GOT3 (cell line): ENCODE results near the gene FRY.
"Not testable (repeated sequence)": the region's sequence is repeated elsewhere in the genome, so short reads cannot be mapped to it uniquely, and the experiment has no call there.

Experiments
- DNase-seq: peaks from one replicate; lab custom pipeline; 2025; ENCODE audit warnings: mixed read lengths; lab: John Stamatoyannopoulos, UW

The FRY gene

DNA sequence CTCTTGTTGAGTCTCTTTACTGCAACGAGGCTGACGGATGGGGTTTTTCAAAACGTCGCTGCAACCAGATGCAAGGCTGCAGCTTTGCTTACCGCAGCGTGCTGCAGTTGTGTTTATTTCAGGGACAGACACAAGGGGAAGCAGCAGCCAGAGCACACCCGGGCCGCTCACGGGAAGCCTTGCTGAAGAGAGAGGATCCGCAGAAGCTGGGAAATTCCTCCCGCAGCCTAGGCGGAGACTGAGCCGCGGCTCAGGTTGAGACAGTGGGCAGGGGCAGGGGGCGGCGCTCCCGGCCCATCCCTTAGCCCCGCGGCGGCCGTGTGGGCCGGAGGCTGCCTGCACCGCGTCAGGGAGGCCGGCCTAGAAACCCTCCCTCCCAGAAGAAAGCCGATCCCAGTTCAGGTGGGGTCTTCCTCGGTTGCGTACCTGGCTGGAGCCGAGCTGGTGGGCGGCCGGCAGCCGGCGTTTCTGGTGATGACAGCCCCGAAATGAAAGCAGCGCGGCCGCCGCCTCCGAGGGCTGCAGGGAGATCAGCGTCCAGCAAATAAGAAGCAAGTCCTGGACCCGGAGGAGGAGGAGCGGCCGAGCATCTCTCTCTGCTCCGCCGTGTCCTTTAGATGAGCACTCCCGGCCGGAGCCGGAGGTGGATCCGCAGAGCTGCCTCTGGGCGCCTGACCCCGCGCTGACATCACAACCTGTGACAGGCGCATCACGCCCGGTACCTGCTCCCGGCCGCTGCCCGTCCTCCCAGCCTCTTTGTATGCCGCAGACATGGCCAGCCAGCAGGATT lies at the start of gene FRY:
FRY (plus strand) TSS at position 750 of the 790 bp plus-strand sequence; CDS start at position 772, 22 bp downstream.
- DNase-seq, result no peak

- no peak for DNase-seq
Measured at GRCh38 chr13:31982124-31982523, 49.5 kb upstream of the FRY start.

DNA sequence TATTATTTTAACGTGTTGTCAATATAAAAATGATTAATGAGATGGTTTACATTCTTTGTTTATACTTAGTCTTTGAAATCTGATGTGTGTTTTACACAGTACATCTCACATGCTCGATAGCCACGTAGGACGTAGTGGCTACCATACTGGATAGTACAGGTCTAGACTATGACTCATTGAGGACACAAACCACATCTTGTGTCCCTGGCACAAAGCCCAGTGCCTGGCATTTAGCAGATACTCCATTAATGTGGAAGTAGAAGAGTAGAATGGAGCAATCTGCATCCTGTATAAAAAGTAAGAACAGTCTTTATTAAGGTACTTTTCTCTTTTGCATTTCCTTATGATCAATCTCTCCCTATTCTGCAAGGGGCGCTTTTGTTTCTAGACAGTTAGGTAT lies 49.0 kb upstream of the FRY start:
- DNase-seq, result no peak

DNA sequence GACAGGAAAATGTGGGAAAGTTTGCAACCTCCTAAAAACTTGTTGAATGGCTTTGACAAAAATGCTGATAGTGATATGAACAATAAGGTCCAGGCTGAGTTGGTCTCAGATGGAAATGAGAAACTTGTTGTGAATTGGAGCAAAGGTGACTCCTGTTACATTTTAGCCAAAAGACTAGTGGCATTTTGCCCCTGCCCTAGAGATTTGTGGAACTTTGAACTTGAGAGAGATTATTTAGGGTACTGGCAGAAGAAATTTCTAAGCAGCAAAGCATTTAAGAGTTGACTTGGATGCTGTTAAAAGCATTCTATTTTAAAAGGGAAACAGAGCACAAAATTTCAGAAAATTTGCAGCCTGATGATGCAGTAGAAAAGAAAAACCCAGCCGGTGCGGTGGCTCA lies 47.9 kb upstream of the FRY start:
- not testable (repeated sequence) for DNase-seq

DNA sequence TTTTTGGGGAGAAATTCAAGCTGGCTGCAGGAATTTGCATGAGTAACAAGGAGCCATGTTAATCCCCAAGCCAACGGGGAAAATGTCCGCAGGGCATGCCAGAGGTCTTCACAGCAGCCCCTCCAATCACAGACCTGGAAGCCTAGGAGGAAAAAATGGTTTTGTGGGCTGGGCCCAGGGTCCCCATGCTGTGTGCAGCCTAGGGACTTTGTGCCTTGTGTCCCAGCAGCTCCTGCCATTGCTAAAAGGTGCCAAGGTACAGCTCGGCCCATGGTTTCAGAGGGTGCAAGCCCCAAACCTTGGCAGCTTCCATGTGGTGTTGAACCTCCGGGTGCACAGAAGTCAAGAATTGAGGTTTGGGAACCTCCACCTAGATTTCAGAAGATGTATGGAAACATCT lies 47.2 kb upstream of the FRY start:
- not testable (repeated sequence) for DNase-seq

DNA sequence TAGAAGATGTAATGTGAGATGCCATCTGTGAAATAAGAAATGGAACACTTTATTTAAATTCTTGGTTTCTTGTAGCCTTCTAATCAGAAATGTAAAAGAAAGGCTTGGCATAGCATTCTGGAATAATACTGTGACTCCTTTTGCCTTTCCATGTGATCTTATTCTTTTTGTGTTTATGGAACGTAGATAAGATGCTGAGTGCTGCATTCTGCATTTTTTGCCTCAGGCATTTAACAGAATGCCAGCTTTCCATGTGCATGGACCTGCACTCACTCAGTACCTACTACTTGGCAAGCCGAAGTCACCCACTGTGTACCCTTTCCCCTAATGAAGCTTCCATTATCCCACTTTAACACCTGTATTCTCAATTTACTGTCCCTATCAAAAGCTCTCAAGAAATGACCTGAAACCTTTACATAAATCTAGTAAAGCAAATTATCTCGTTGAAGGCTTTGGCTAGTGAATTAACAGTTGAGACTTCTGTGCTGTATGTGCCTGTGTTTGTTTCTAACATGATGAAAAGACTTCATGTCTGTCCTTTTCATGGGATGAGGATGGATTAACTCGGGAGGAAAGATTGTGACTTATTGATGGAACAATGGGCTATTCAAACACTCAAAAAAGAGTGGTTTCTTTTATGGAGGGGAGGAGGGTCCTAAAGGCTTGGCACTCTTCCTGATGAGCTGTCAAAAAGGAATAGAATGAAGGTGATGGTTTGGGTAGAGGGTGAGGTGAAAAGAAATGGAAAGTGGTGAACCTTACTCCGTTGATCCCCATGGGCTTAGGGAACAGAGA lies 44.7 kb upstream of the FRY start:
- no peak for DNase-seq

GRCh38 chr13:31987535-31988170 lies 43.9 kb upstream of the FRY start:
- no peak for DNase-seq

- not testable (repeated sequence) for DNase-seq
Measured at GRCh38 chr13:31994367-31994766, 37.2 kb upstream of the FRY start.

DNA sequence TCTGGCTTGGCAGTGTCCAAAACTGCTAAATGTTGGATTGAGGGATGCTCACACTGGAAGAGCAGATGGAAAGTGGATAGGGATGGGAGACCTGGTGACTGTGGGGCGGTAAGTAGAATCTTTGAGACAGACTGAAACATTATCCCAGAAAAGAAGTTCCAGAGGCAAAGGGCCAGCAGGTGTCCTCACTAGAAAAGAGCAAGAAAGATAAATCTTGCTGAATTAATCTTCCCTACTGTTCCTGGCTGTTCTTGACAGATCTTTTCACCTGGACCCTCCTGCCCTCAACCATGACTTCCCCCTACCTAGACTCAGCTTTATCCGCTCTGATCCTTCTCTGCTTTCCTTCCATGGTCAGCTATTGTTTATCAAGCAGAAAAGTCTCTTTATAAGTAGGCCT lies 35.0 kb upstream of the FRY start:
- no peak for DNase-seq

- DNase-seq, result no peak
Measured at GRCh38 chr13:31997641-31998040, 33.9 kb upstream of the FRY start.

GRCh38 chr13:31998131-31998530 lies 33.4 kb upstream of the FRY start:
- no peak for DNase-seq

DNA sequence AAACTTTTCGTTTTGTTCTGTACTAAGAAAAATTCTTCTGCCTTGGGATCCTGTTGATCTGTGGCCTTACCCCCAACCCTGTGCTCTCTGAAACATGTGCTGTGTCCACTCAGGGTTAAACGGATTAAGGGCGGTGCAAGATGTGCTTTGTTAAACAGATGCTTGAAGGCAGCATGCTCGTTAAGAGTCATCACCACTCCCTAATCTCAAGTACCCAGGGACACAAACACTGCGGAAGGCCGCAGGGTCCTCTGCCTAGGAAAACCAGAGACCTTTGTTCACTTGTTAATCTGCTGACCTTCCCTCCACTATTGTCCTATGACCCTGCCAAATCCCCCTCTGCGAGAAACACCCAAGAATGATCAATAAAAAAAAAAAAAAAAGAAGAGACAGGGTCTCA lies 30.8 kb upstream of the FRY start:
- not testable (repeated sequence) for DNase-seq

DNA sequence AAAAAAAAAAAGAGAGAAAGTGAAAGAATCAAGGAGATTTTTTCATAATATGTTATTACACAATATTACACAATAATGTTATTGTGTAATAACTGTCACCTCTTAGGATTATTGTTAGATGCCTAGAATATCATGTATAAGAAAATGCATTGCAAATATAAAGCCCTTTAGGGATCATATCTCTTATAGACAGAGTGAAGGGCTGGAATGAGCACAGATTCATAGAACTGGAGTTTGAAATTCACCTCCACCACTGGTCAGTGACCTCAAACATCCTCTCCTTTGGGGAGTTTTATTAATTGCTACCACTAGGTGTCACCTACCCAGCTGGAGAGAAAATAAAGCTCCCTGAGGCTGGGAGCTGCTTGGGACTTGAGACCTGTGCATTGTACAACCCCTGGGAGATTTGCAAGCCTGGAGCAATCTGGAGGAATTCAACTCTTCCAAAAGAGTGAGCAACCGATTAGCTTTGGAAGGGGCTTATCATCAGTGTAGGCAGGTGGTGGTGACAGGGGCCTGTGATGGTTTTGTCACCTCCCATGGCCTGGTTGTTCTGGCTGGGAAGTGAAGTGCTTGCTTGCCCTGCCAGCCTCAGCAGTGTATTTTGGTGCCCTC lies 30.3 kb upstream of the FRY start:
- no peak for DNase-seq

GRCh38 chr13:32001769-32002168 lies 29.8 kb upstream of the FRY start:
- DNase-seq, result no peak

DNA sequence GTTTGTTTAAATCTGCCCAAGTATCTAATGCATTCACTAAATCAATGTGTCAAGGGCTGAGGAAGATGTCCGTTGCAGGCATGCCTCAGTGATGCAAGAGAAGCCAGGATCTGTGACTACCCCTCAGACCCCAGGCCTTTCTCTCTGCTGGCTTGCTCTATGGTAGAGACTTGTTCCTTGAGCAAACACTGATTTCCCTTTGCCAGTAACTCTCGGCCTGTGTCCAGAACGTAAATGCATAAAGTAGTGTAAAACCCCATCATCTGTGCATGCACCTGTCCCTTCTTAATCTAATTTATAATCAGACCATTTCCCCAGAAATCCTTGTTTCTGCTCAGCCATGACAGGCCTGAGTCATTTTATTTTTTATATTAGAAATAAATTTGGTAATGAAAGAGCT lies 28.7 kb upstream of the FRY start:
- DNase-seq, result no peak

DNA sequence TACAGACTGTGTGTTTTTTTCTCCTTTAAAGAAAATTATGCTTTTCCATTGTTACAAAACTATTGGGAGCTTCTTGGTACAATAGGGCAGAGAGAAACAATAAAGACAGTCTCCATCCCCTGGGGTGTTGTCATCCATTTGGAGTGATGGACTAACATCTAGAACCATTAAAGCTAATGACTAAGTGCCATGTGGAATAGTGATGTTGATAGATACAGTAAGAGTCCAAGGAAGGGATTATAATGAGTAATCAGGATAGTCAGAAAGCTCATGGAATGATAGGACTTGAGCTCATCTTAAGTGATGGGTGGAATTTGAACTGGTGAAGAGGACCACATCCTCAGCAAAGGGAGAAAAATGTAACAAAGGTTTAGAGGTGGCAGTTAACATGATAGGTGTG lies 24.1 kb upstream of the FRY start:
- no peak for DNase-seq

DNA sequence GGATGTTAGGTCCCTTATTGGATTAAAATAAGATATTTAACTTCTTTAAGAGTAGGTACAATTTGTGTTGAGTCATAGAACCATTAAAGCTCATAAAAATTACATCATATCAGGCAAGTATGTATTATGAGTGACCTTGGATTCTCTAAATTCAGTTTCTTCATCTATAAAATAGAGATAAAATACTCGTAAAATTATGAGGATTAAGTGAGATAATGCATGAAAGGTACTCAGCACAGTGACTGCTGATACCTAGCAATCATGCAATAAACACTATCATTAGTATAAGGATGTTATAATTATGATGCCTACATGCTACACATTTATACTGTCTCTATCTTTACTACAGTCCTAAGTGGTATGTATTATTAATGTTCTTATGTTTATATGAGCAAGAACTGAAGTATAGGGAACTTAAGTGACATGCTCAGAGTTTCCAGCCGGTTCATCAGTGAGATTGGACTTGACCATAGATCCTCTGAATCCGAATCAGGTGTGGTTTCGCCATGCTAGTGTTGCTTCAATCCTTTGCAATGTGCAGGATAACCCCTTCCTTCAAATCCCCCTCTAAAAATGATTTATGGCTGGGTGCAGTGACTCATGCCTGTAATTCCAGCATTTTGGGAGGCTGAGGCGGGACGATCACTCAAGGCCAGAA lies 22.9 kb upstream of the FRY start:
- no peak for DNase-seq

- DNase-seq, result no peak
Measured at GRCh38 chr13:32009362-32009761, 22.2 kb upstream of the FRY start.

GRCh38 chr13:32010136-32010535 lies 21.4 kb upstream of the FRY start:
- no peak for DNase-seq

- DNase-seq, result no peak
Measured at GRCh38 chr13:32011971-32012370, 19.6 kb upstream of the FRY start.

GRCh38 chr13:32013181-32013580 lies 18.4 kb upstream of the FRY start:
- DNase-seq, result no peak

GRCh38 chr13:32016119-32016518 lies 15.5 kb upstream of the FRY start:
- no peak for DNase-seq
